DOHH2 (cell line): Measurements from ENCODE around the gene CDH4.

Source experiments
- EZH2phosphoT487 ChIP-seq: fragments of 200-600 bp; sonication (generic); IDR thresholded peaks from 2 replicates; pipeline ENCODE4 v1.6.1; 2017; ENCODE audit warnings: borderline replicate concordance, mild to moderate bottlenecking, antibody characterized with exemption, low read length, moderate library complexity, mixed read lengths
- TF ChIP-seq, protein P1 (sequence below): fragments of 200-600 bp; sonication (generic); IDR thresholded peaks from one replicate; pipeline ENCODE4 v1.5.1; 2014; ENCODE audit warnings: antibody characterized with exemption, mild to moderate bottlenecking, low read depth, low read length; ENCODE audit not compliant: poor library complexity, severe bottlenecking

DNA sequence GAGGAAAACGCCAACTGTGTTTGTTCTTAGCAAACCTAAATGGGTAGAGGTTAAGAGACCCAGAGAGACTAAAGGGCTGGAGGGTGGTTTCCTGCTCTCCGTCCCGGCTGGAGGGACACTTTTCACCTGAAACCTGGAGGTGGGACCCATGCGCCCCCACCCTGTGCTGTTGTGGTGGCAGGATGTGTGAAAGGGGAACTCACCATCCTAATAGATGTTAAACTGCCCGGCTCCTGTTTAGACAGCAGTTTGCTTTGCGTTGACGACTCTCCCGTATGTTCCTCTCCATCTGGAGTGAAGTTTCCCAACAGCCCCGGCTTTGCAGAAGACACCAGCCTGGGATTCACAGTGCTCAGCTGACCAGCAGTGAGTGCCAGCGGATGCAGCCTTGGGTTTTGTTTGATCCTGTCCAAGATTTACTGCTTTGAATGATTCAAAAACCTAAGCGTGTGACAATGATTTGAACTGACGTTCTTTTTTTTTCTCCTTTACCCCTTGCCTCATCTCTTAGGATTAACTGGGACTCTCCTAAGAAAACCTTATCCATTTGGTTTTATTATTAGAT lies 66.0 kb downstream of the CDH4 start:
- TF ChIP-seq, protein P1, sequence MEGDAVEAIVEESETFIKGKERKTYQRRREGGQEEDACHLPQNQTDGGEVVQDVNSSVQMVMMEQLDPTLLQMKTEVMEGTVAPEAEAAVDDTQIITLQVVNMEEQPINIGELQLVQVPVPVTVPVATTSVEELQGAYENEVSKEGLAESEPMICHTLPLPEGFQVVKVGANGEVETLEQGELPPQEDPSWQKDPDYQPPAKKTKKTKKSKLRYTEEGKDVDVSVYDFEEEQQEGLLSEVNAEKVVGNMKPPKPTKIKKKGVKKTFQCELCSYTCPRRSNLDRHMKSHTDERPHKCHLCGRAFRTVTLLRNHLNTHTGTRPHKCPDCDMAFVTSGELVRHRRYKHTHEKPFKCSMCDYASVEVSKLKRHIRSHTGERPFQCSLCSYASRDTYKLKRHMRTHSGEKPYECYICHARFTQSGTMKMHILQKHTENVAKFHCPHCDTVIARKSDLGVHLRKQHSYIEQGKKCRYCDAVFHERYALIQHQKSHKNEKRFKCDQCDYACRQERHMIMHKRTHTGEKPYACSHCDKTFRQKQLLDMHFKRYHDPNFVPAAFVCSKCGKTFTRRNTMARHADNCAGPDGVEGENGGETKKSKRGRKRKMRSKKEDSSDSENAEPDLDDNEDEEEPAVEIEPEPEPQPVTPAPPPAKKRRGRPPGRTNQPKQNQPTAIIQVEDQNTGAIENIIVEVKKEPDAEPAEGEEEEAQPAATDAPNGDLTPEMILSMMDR: no peak
- no peak for TF ChIP-seq EZH2phosphoT487
